GM18861 (cell line): ENCODE data around the gene SEC22B.
"Not testable (repeated sequence)": the region's sequence is repeated elsewhere in the genome, so short reads cannot be mapped to it uniquely, and the experiment has no call there.

Experiments used
- ATAC-seq: cut with Tn5 transposase; IDR thresholded peaks from one replicate; pipeline ENCODE4 v1.9.1; 2021; ENCODE audit not compliant: unreplicated experiment

The SEC22B gene

GRCh38 chr1:120117371-120118177 lies 58.7 kb downstream of the SEC22B start:
- ATAC-seq = peak; percentile 54

GRCh38 chr1:120116094-120116493 lies 60.2 kb downstream of the SEC22B start:
- not testable (repeated sequence) for ATAC-seq

GRCh38 chr1:120113134-120113533 lies 63.2 kb downstream of the SEC22B start:
- ATAC-seq = not testable (repeated sequence)

GRCh38 chr1:120112212-120112611 lies 64.1 kb downstream of the SEC22B start:
- not testable (repeated sequence) for ATAC-seq

GRCh38 chr1:120111771-120112170 lies 64.5 kb downstream of the SEC22B start:
- not testable (repeated sequence) for ATAC-seq

- ATAC-seq = not testable (repeated sequence)
Observed at GRCh38 chr1:120111008-120111407, 65.3 kb downstream of the SEC22B start.

- not testable (repeated sequence) for ATAC-seq
Observed at GRCh38 chr1:120109656-120110055, 66.7 kb downstream of the SEC22B start.

- ATAC-seq = not testable (repeated sequence)
Observed at GRCh38 chr1:120109180-120109579, 67.1 kb downstream of the SEC22B start.

- ATAC-seq = not testable (repeated sequence)
Observed at GRCh38 chr1:120105288-120105687, 71.0 kb downstream of the SEC22B start.

- not testable (repeated sequence) for ATAC-seq
Observed at GRCh38 chr1:120103768-120104167, 72.6 kb downstream of the SEC22B start.

- ATAC-seq = not testable (repeated sequence)
Observed at GRCh38 chr1:120101593-120101992, 74.7 kb downstream of the SEC22B start.
